HepG2 (cell line): ENCODE measurements around the gene TRIM44. TPM values are rescaled to one million over a fixed set of nuclear protein-coding genes. Genes with fewer than 3 reads are reported as not detected.
A peak's percentile ranks its signal among the peaks of the same experiment; 100 is the strongest.

Experiments used
- ATAC-seq: fragments of 200-7000 bp; cut with Tn5 transposase; 3 replicates; pipeline ENCODE4 v1.9.1; 2020; ENCODE audit warnings: mild to moderate bottlenecking, moderate library complexity
- BruUV-seq: library from RNA; stranded (reverse); fragments of 400-500 nt; replicated peaks from 2 replicates; lab custom pipeline; 2021; lab: Mats Ljungman, UMichigan
- CTCF ChIA-PET: fragments of 300-600 bp; formaldehyde crosslinking; extraction: SDS; loops from one replicate; lab custom pipeline; 2021; ENCODE audit warnings: low total read pairs, inconsistent platforms, low intra/inter-chr PET ratio; lab: Yijun Ruan, JAX
- POLR2A ChIA-PET: fragments of 350-600 bp; sonication (Branson Sonifier 250); formaldehyde crosslinking; loops from one replicate; lab custom pipeline; 2020; ENCODE audit warnings: antibody characterized with exemption, inconsistent platforms; lab: Yijun Ruan, JAX
- DNase-seq: peaks from one replicate; pipeline ENCODE4 v3.0.0-alpha.2; 2015; ENCODE audit warnings: low spot score
- FAIRE-seq: peaks from 3 replicates; lab custom pipeline; 2011; peaks lifted over from hg19 to GRCh38; lab: Jason Lieb, UNC
- H2AFZ ChIP-seq: one replicate; pipeline ENCODE4 v1.6.1; 2011; ENCODE audit warnings: low read length, inconsistent platforms
- H3K27ac ChIP-seq: fragments of 300-600 bp; 3 replicates; pipeline ENCODE4 v1.8.0; 2011; ENCODE audit warnings: mixed run types, mild to moderate bottlenecking, mixed read lengths, low read length, inconsistent platforms; ENCODE audit not compliant: insufficient read depth; ENCODE audit errors: extremely low read length
- H3K27me3 ChIP-seq, 2 experiments: fragments of 200-600 bp in 1 of 2; 2 replicates in 1 of 2; 3 replicates in 1 of 2; pipeline versions ENCODE4 v1.6.0 to v1.8.0; 2011; ENCODE audit warnings: low read length in 2 of 2, mild to moderate bottlenecking in 2 of 2, moderate library complexity in 2 of 2, inconsistent platforms in 1 of 2; ENCODE audit not compliant: insufficient read depth in 2 of 2, control insufficient read depth in 1 of 2
- H3K36me3 ChIP-seq, 2 experiments: fragments of 200-600 bp in 1 of 2; replicated peaks in 1 of 2; 2 replicates in 1 of 2; 3 replicates in 1 of 2; pipeline versions ENCODE4 v1.5.1 to v1.8.0; 2011; ENCODE audit warnings: low read length in 2 of 2, inconsistent platforms in 1 of 2; ENCODE audit not compliant: insufficient read depth in 2 of 2, control insufficient read depth in 1 of 2
- H3K4me1 ChIP-seq: 2 replicates; pipeline ENCODE4 v1.5.1; 2012; ENCODE audit warnings: low read length, inconsistent platforms; ENCODE audit not compliant: insufficient read depth
- H3K4me2 ChIP-seq: 2 replicates; pipeline ENCODE4 v1.6.0; 2011; ENCODE audit warnings: low read depth, low read length, inconsistent platforms
- H3K4me3 ChIP-seq, 3 experiments: fragments of 200-600 bp in 1 of 3; sonication (generic), shearing (Covaris generic) in 1 of 3; replicated peaks in 1 of 3; 2 replicates each; pipeline ENCODE4 v1.5.1; 2011 to 2016; ENCODE audit warnings: low read length in 3 of 3, inconsistent platforms in 2 of 3, low read depth in 2 of 3, mild to moderate bottlenecking in 2 of 3, control low read depth in 1 of 3, mixed read lengths in 1 of 3; ENCODE audit not compliant: insufficient read depth in 1 of 3
- H3K79me2 ChIP-seq: one replicate; pipeline ENCODE4 v1.6.1; 2011; ENCODE audit warnings: low read length, inconsistent platforms; ENCODE audit not compliant: insufficient read depth
- H3K9ac ChIP-seq: 2 replicates; pipeline ENCODE4 v1.6.0; 2011; ENCODE audit warnings: mild to moderate bottlenecking, low read depth, low read length, inconsistent platforms; ENCODE audit not compliant: insufficient read depth
- H3K9me3 ChIP-seq: 2 replicates; pipeline ENCODE4 v1.5.1; 2012; ENCODE audit warnings: mild to moderate bottlenecking, low read length
- H4K20me1 ChIP-seq: 2 replicates; pipeline ENCODE4 v1.6.0; 2011; ENCODE audit warnings: inconsistent platforms, mild to moderate bottlenecking, low read length, moderate library complexity; ENCODE audit not compliant: insufficient read depth
- BCL6 ChIP-seq: IDR thresholded peaks from 2 replicates; pipeline ENCODE4 v1.6.1; 2016; ENCODE audit warnings: missing genetic modification reagents, missing compliant biosample characterization
- BHLHE40 ChIP-seq: IDR thresholded peaks from 2 replicates; pipeline ENCODE4 v1.6.1; 2011; ENCODE audit warnings: low read length, improper control_type of control experiment
- BORCS8-MEF2B ChIP-seq: sonication (generic); formaldehyde crosslinking; IDR thresholded peaks from 2 replicates; pipeline ENCODE4 v1.8.0; 2022; ENCODE audit warnings: mild to moderate bottlenecking, missing genetic modification reagents
- FOSL2 ChIP-seq: sonication (generic); formaldehyde crosslinking; IDR thresholded peaks from 2 replicates; pipeline ENCODE4 v1.4.0; 2020; ENCODE audit warnings: missing genetic modification reagents
- HNRNPK ChIP-seq: fragments of 200-400 bp; formaldehyde crosslinking; IDR thresholded peaks from 2 replicates; pipeline ENCODE4 v1.6.1; 2018; ENCODE audit warnings: low read length, low read depth, moderate library complexity, mild to moderate bottlenecking; ENCODE audit not compliant: poor library complexity, severe bottlenecking
- HNRNPLL ChIP-seq: fragments of 200-400 bp; formaldehyde crosslinking; IDR thresholded peaks from 2 replicates; pipeline ENCODE4 v1.6.1; 2017; ENCODE audit warnings: mild to moderate bottlenecking, low read depth, low read length; ENCODE audit not compliant: poor library complexity, severe bottlenecking
- KAT7 ChIP-seq: IDR thresholded peaks from 2 replicates; pipeline ENCODE4 v1.6.1; 2018; ENCODE audit warnings: borderline replicate concordance, missing compliant biosample characterization
- KLF15 ChIP-seq: sonication (generic); formaldehyde crosslinking; IDR thresholded peaks from 2 replicates; pipeline ENCODE4 v1.8.1; 2023; ENCODE audit warnings: borderline replicate concordance, mild to moderate bottlenecking, inconsistent platforms, missing genetic modification reagents, mixed read lengths
- MAF1 ChIP-seq: sonication (generic); formaldehyde crosslinking; IDR thresholded peaks from 2 replicates; pipeline ENCODE4 v1.5.0; 2020; ENCODE audit warnings: missing genetic modification reagents, borderline replicate concordance
- MTF2 ChIP-seq: sonication (generic); formaldehyde crosslinking; IDR thresholded peaks from 2 replicates; pipeline ENCODE4 v1.5.0; 2020; ENCODE audit warnings: missing genetic modification reagents, borderline replicate concordance
- SALL1 ChIP-seq: sonication (generic); formaldehyde crosslinking; IDR thresholded peaks from 2 replicates; pipeline ENCODE4 v1.8.0; 2022; ENCODE audit warnings: mild to moderate bottlenecking, missing genetic modification reagents
- SRY ChIP-seq: sonication (generic); formaldehyde crosslinking; IDR thresholded peaks from 2 replicates; pipeline ENCODE4 v1.8.0; 2022; ENCODE audit warnings: mild to moderate bottlenecking, missing genetic modification reagents
- ZNF607 ChIP-seq: sonication (generic); formaldehyde crosslinking; IDR thresholded peaks from 2 replicates; pipeline ENCODE4 v1.5.1; 2020; ENCODE audit warnings: missing genetic modification reagents, mild to moderate bottlenecking, borderline replicate concordance
- WGBS: methylation state at CpG from one replicate; pipeline ENCODE4 v1.1.6; 2017; ENCODE audit warnings: low lambda C conversion rate; 5-methylcytosine and 5-hydroxymethylcytosine counted together
- in situ Hi-C: cut with HindIII; loops from 2 replicates; pipeline ENCODE4 v1.10.0; 2017; ENCODE audit warnings: low pct_unique_long_range_greater_than_20kb; ENCODE audit not compliant: extremely low pct_ligation_motif_present
- intact Hi-C: fragments of 100-400 bp; cut with micrococcal nuclease; formaldehyde crosslinking; loops from one replicate; pipeline ENCODE4 v1.10.0; 2022; ENCODE audit not compliant: unreplicated experiment
- polyA plus RNA-seq, 8 experiments: library from polyadenylated mRNA; depleted of rRNA in 3 of 8; stranded (reverse) in 7 of 8; unstranded in 1 of 8; fragments of >200 nt; fragmentation: Illumina TruSeq in 4 of 8; extraction: Trizol in 4 of 8; gene quantifications; 2 replicates each; pipeline versions ENCODE4 v1.2.1 to v1.2.3, GENCODE V29; 2011 to 2016; ENCODE audit warnings: low read depth in 4 of 8, missing spikeins in 1 of 8, mixed read lengths in 1 of 8; ENCODE audit not compliant: insufficient read depth in 1 of 8
- total RNA-seq, 5 experiments: library from RNA; depleted of rRNA; stranded (reverse); fragments of >200 nt; fragmentation: Illumina TruSeq; extraction: Trizol; gene quantifications; 2 replicates each; pipeline ENCODE4 v1.2.3, GENCODE V29; 2016; ENCODE audit warnings: low read depth in 1 of 5
- TF ChIP-seq, protein P1 (sequence below): sonication (generic); formaldehyde crosslinking; IDR thresholded peaks from 2 replicates; pipeline ENCODE4 v1.4.0; 2020; ENCODE audit warnings: missing genetic modification reagents
- TF ChIP-seq, protein P2 (sequence below): IDR thresholded peaks from 2 replicates; pipeline ENCODE4 v1.6.1; 2016; ENCODE audit warnings: missing compliant biosample characterization, missing genetic modification reagents, borderline replicate concordance
- TF ChIP-seq, protein P3 (sequence below): sonication (generic); formaldehyde crosslinking; IDR thresholded peaks from 2 replicates; pipeline ENCODE4 v1.5.0; 2020; ENCODE audit warnings: mild to moderate bottlenecking, missing genetic modification reagents, moderate library complexity

TRIM44 gene
- total and polyA plus RNA-seq, 2 of the 13 experiments (the other 11 are each of a cell fraction or from before 2014, with no cell fraction given): 22.7 to 50.3 TPM

DNA sequence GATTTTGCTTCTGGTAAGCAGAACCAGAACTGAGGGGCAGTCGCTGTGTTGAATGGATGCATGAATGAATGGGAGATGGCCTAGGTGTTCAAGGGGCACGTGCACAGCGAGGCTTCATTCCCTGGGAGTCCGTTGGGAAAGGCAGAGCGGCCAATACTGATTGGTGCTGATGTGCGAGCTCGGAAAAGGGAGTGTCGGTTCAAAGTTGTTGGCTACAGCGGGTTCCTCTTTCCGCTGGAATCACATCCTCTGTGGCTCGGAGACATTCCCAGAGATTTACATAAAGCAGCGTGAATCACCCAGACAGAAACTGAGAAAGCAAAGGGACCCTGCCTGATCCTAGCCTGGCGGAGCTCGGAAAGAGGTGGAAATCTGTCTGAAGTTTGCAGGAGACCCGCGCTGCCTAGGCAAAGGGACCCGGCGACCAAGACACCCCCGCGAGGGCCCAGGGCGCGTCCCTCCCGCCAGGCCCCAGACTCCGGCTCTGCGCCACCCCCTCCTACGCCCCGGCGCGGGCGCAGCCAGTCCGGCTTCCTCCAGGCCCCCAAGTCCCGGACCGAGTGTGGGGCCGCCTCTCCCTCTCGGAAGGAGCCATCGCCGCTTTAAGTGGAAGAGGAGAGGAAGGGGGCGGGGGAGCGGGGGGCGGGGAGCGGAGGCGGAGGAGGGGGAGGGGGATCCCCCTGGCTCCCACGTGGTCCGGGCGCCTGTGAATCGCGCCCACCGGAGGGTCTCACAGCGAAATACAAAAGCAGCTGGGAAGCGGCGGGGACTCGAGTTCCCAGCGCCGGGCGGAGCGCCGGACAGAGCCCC, 44.7 kb upstream of the TRIM44 start, which contains the start of gene FJX1:
TSS of gene FJX1 (plus strand) at position 774 of the 810 bp plus-strand sequence. CDS start 177 bp downstream, outside the sequence.
- ChIA-PET CTCF (interaction anchor here (1.0 to 2.7 kb wide), 2 partner anchors 514 to 648 kb away, joined by 6 to 11 read pairs; no protein-coding TSS in a partner anchor), POLR2A (no interaction called here)
- Histone ChIP-seq H3K4me2 (peak within 1 kb of the TSS; percentile 76), H3K79me2 (no peaks in the 10 kb centered on the region), H3K4me1 (peaks cover 7% of the 10 kb centered on the region; the same call in 1 of the 2 replicates), H3K4me3 (peak within 1 kb of the TSS; percentile 55 to 68 (median 60); a peak in 5 of 6 replicates), H3K9me3 (no peaks in the 10 kb centered on the region), H4K20me1 (no peaks in the 10 kb centered on the region), H3K9ac (peak within 1 kb of the TSS; percentile 38; the same call in 1 of the 2 replicates), H3K27ac (no peak within 1 kb of the TSS), H2AFZ (peak within 1 kb of the TSS; percentile 6), H3K36me3 (no peaks in the 10 kb centered on the region), H3K27me3 (peaks cover 1 to 31% of the 10 kb centered on the region in 2 experiments; a peak in 4 of 5 replicates)
- in situ Hi-C loops (loop anchor here (5.0 to 25.0 kb wide), 4 partner anchors 204 to 869 kb away; no protein-coding TSS in a partner anchor), intact Hi-C loops (loop anchor here (5.0 to 10.0 kb wide), 2 partner anchors 97 to 324 kb away; partner anchors contain the start of gene LDLRAD3)
- no TSS peak for BruUV-seq
- ATAC-seq (peak; percentile 63), DNase-seq (peak; percentile 17), FAIRE-seq (no peak)
- WGBS: 12% methylated on average over 18 of the region's 57 CpGs
- TF ChIP-seq HNRNPLL (peak; percentile 50), BCL6 (peak; percentile 37; the same call in 1 of the 2 replicates), BORCS8-MEF2B (CRISPR knock-in tag) (0 out of 2 replicates have a peak, but pooled peaks have one; percentile 32), KLF15 (CRISPR knock-in tag) (no peak), MAF1 (CRISPR knock-in tag) (no peak), SRY (CRISPR knock-in tag) (0 out of 2 replicates have a peak, but pooled peaks have one; percentile 20), ZNF607 (CRISPR knock-in tag) (no peak), FOSL2 (0 out of 2 replicates have a peak, but pooled peaks have one; percentile 33), MTF2 (CRISPR knock-in tag) (peak; percentile 35; the same call in 1 of the 2 replicates), KAT7 (CRISPR knock-in tag) (0 out of 2 replicates have a peak, but pooled peaks have one; percentile 37), HNRNPK (peak; percentile 87), SALL1 (0 out of 2 replicates have a peak, but pooled peaks have one; percentile 7), BHLHE40 (peak; percentile 50)
- TF ChIP-seq, protein P1, sequence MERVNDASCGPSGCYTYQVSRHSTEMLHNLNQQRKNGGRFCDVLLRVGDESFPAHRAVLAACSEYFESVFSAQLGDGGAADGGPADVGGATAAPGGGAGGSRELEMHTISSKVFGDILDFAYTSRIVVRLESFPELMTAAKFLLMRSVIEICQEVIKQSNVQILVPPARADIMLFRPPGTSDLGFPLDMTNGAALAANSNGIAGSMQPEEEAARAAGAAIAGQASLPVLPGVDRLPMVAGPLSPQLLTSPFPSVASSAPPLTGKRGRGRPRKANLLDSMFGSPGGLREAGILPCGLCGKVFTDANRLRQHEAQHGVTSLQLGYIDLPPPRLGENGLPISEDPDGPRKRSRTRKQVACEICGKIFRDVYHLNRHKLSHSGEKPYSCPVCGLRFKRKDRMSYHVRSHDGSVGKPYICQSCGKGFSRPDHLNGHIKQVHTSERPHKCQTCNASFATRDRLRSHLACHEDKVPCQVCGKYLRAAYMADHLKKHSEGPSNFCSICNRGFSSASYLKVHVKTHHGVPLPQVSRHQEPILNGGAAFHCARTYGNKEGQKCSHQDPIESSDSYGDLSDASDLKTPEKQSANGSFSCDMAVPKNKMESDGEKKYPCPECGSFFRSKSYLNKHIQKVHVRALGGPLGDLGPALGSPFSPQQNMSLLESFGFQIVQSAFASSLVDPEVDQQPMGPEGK (CRISPR knock-in tag): 0 out of 2 replicates have a peak, but pooled peaks have one; percentile 12
- TF ChIP-seq, protein P2, sequence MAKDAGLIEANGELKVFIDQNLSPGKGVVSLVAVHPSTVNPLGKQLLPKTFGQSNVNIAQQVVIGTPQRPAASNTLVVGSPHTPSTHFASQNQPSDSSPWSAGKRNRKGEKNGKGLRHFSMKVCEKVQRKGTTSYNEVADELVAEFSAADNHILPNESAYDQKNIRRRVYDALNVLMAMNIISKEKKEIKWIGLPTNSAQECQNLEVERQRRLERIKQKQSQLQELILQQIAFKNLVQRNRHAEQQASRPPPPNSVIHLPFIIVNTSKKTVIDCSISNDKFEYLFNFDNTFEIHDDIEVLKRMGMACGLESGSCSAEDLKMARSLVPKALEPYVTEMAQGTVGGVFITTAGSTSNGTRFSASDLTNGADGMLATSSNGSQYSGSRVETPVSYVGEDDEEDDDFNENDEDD (CRISPR knock-in tag): 0 out of 2 replicates have a peak, but pooled peaks have one; percentile 11
- TF ChIP-seq, protein P3, sequence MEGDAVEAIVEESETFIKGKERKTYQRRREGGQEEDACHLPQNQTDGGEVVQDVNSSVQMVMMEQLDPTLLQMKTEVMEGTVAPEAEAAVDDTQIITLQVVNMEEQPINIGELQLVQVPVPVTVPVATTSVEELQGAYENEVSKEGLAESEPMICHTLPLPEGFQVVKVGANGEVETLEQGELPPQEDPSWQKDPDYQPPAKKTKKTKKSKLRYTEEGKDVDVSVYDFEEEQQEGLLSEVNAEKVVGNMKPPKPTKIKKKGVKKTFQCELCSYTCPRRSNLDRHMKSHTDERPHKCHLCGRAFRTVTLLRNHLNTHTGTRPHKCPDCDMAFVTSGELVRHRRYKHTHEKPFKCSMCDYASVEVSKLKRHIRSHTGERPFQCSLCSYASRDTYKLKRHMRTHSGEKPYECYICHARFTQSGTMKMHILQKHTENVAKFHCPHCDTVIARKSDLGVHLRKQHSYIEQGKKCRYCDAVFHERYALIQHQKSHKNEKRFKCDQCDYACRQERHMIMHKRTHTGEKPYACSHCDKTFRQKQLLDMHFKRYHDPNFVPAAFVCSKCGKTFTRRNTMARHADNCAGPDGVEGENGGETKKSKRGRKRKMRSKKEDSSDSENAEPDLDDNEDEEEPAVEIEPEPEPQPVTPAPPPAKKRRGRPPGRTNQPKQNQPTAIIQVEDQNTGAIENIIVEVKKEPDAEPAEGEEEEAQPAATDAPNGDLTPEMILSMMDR (CRISPR knock-in tag): 0 out of 2 replicates have a peak, but pooled peaks have one; percentile 7
